ENCODE results near the gene ING5. TPM values are rescaled to one million over a fixed set of nuclear protein-coding genes. Genes with fewer than 3 reads are reported as not detected.

ING5 gene
- total RNA-seq, 1 experiment from 2014 or later = 34.4 TPM

DNA sequence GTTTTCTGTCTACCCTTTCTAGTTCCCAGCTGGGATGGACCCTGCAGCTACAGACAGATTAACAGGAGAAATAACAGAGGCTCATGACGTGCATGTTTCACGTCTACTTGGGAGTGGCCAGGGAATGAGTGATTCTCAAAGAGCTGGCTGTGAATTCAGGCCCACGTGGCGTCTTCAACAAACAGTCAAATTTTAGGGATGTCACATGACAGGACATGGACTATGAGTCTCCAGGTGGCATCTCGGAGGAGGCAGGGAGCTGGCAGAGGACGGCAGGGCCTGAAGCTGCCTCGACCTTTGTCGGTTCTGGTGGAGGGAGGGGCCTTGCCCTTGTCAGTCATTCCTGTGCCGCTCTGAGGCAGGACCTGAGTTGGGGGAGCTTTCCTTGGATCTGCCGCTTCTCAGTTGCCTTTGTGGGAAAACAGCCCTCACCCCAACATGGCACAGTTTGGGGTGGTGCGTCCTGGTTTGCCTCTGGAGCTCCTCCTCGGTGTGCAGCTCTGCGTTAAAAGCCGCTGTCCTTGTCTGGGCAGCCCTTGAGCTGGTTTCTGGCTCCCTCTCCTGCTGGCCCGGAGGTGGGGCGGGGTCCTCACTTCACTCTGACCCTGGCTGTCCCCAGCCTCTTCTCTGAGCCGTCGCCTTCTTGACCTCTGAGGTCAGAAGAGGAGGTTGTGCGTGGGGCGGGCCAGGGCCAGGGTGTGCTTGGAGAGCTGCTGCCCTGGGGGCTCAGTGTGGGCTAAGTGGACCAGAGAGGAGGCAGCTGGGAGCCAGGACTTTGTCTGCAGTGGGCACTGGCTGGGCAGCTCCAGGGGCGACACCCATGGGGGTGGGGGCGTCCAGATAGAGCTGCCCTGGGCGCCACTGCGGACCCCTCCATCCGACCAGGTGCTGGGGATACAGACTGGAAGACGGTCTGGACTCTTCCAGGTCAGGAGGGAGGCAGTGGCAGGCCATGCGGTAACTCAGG is 62.7 kb downstream of the ING5 start:
- no peak overlapping the region for H3K9ac ChIP-seq (ENCODE audit: low read length)
- H3K9me3 ChIP-seq (ENCODE audit: low read length) = peaks cover 3% of the 10 kb centered on the region
- no peaks in the 10 kb centered on the region for H4K20me1 ChIP-seq (ENCODE audit: insufficient read depth, low read depth, low read length)
- H3K4me3 ChIP-seq (ENCODE audit: low read length) = no peak overlapping the region
- H3K9me2 ChIP-seq (replicated peaks; ENCODE audit: insufficient read depth, low read length) = no peaks in the 10 kb centered on the region
- H3K4me1 ChIP-seq (ENCODE audit: low read length) = no peaks in the 10 kb centered on the region
- no peak for DNase-seq
- H3K79me2 ChIP-seq (ENCODE audit: low read length) = no peaks in the 10 kb centered on the region
- H3K27me3 ChIP-seq (ENCODE audit: low read length) = no peaks in the 10 kb centered on the region
- no peak overlapping the region for H3K4me2 ChIP-seq (ENCODE audit: low read depth, low read length, poor library complexity, severe bottlenecking)
- peaks cover 13% of the 10 kb centered on the region for H3K36me3 ChIP-seq (ENCODE audit: insufficient read depth, low read length)
- H3K27ac ChIP-seq (ENCODE audit: low read length) = no peak overlapping the region
- no peak overlapping the region for H2AFZ ChIP-seq (ENCODE audit: low read length)

DNA sequence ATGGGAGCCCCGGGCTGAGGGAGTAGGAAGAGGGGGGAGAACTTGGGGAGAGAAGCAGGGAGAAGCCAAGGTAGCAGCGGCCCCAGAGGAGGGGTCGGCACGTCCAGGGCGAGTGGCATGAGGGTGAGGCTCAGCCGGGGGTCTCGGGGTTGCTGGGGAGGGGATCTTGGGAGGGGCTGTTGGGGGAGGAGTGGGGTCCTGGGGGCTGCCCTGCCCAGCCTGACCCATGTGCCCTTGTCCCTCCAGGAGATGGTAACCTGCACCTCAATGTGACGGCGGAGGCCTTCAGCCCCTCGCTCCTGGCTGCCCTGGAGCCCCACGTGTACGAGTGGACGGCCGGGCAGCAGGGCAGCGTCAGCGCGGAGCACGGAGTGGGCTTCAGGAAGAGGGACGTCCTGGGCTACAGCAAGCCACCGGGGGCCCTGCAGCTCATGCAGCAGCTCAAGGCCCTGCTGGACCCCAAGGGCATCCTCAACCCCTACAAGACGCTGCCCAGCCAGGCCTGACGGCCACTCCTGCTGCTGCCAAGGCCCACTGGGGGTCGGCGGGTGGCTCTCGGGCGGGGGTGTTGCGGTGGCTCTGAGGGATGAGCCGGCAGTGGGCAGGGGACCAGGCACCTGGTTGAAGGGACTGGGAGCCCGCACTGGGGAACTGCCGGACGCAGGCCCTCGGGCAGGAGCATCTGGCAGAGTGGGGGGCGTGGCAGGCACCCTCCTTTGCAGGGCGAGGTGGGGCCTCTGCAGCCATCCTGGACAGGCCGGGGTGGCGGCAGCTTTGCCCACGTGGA is 65.8 kb downstream of the ING5 start:
- Histone ChIP-seq H4K20me1 (ENCODE audit: insufficient read depth, low read depth, low read length) (no peaks in the 10 kb centered on the region; the same call in 1 of the 2 replicates), H3K27ac (ENCODE audit: low read length) (no peak overlapping the region), H3K4me1 (ENCODE audit: low read length) (peaks cover 18% of the 10 kb centered on the region), H3K9me2 (replicated peaks; ENCODE audit: insufficient read depth, low read length) (no peaks in the 10 kb centered on the region), H2AFZ (ENCODE audit: low read length) (no peak overlapping the region), H3K27me3 (ENCODE audit: low read length) (no peaks in the 10 kb centered on the region), H3K4me3 (ENCODE audit: low read length) (no peak overlapping the region), H3K9me3 (ENCODE audit: low read length) (no peaks in the 10 kb centered on the region), H3K36me3 (ENCODE audit: insufficient read depth, low read length) (no peaks in the 10 kb centered on the region), H3K9ac (ENCODE audit: low read length) (no peak overlapping the region), H3K79me2 (ENCODE audit: low read length) (no peaks in the 10 kb centered on the region), H3K4me2 (ENCODE audit: low read depth, low read length, poor library complexity, severe bottlenecking) (no peak overlapping the region)
- DNase-seq = no peak

- Histone ChIP-seq H3K27ac (ENCODE audit: low read length) (no peak overlapping the region), H3K79me2 (ENCODE audit: low read length) (no peaks in the 10 kb centered on the region), H3K9ac (ENCODE audit: low read length) (no peak overlapping the region), H3K27me3 (ENCODE audit: low read length) (no peaks in the 10 kb centered on the region), H3K9me3 (ENCODE audit: low read length) (no peaks in the 10 kb centered on the region), H2AFZ (ENCODE audit: low read length) (no peak overlapping the region), H3K9me2 (replicated peaks; ENCODE audit: insufficient read depth, low read length) (no peaks in the 10 kb centered on the region), H3K36me3 (ENCODE audit: insufficient read depth, low read length) (no peaks in the 10 kb centered on the region), H3K4me2 (ENCODE audit: low read depth, low read length, poor library complexity, severe bottlenecking) (no peak overlapping the region), H3K4me1 (ENCODE audit: low read length) (peaks cover 21% of the 10 kb centered on the region), H3K4me3 (ENCODE audit: low read length) (no peak overlapping the region), H4K20me1 (ENCODE audit: insufficient read depth, low read depth, low read length) (no peaks in the 10 kb centered on the region; the same call in 1 of the 2 replicates)
- DNase-seq = no peak
These were observed 66.4 kb downstream of the ING5 start for GRCh38 chr2:241768251-241768711.

- H3K4me2 ChIP-seq (ENCODE audit: low read depth, low read length, poor library complexity, severe bottlenecking) = no peak overlapping the region
- no peaks in the 10 kb centered on the region for H3K9me2 ChIP-seq (replicated peaks; ENCODE audit: insufficient read depth, low read length)
- no peak overlapping the region for H2AFZ ChIP-seq (ENCODE audit: low read length)
- H3K4me1 ChIP-seq (ENCODE audit: low read length) = peaks cover 21% of the 10 kb centered on the region
- no peaks in the 10 kb centered on the region for H3K27me3 ChIP-seq (ENCODE audit: low read length)
- no peaks in the 10 kb centered on the region for H3K36me3 ChIP-seq (ENCODE audit: insufficient read depth, low read length)
- no peak overlapping the region for H3K27ac ChIP-seq (ENCODE audit: low read length)
- no peaks in the 10 kb centered on the region; the same call in 1 of the 2 replicates for H4K20me1 ChIP-seq (ENCODE audit: insufficient read depth, low read depth, low read length)
- no peak overlapping the region for H3K9ac ChIP-seq (ENCODE audit: low read length)
- H3K79me2 ChIP-seq (ENCODE audit: low read length) = no peaks in the 10 kb centered on the region
- H3K9me3 ChIP-seq (ENCODE audit: low read length) = no peaks in the 10 kb centered on the region
- H3K4me3 ChIP-seq (ENCODE audit: low read length) = no peak overlapping the region
- no peak for DNase-seq
These were observed 67.0 kb downstream of the ING5 start for GRCh38 chr2:241768850-241769249.

GRCh38 chr2:241769819-241770184 is 68.0 kb downstream of the ING5 start:
- H3K36me3 ChIP-seq (ENCODE audit: insufficient read depth, low read length) = no peaks in the 10 kb centered on the region
- no peak overlapping the region for H3K9ac ChIP-seq (ENCODE audit: low read length)
- H3K4me1 ChIP-seq (ENCODE audit: low read length) = peaks cover 21% of the 10 kb centered on the region
- no peaks in the 10 kb centered on the region; the same call in 1 of the 2 replicates for H4K20me1 ChIP-seq (ENCODE audit: insufficient read depth, low read depth, low read length)
- H3K4me3 ChIP-seq (ENCODE audit: low read length) = no peak overlapping the region
- DNase-seq = no peak
- H3K79me2 ChIP-seq (ENCODE audit: low read length) = no peaks in the 10 kb centered on the region
- no peaks in the 10 kb centered on the region for H3K27me3 ChIP-seq (ENCODE audit: low read length)
- H2AFZ ChIP-seq (ENCODE audit: low read length) = no peak overlapping the region
- H3K27ac ChIP-seq (ENCODE audit: low read length) = no peak overlapping the region
- no peaks in the 10 kb centered on the region for H3K9me3 ChIP-seq (ENCODE audit: low read length)
- H3K9me2 ChIP-seq (replicated peaks; ENCODE audit: insufficient read depth, low read length) = no peaks in the 10 kb centered on the region
- H3K4me2 ChIP-seq (ENCODE audit: low read depth, low read length, poor library complexity, severe bottlenecking) = no peak overlapping the region

DNA sequence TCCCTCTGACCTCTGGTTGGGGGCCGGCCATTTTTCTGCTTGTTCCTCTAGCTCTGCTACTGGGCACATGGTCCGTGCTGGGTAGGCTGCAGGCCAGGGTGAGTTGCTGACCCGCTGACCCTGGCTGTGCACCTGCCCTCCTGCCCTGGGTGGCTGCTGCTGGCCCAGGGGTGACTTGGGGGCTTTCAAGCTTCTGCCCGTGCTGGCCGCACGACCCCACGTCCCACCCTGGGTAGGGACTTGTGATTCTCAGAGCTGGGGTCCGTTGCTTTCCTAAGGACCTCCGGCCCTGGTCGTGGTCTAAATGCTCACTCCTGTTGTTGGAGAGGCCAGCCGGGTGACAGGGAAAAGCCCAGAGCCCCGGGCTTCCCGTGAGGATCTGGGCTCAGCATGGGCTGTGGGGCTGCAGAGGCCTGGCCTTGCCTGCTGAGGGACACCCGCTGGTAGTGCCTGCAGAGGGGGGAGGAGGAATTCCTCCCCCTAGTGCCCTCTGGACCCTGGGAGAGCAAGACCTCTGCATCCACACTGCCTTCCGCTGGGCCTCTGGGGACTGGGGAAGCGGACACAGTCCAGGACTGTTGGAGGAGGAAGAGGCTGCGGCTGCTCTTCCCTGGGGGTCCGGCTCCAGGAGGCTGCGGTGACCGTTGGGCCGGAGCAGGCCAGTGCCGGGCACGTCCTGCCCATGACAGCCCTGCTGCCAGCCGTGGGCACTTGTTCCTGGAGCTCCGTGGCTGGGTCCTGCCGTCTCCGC is 68.5 kb downstream of the ING5 start:
- H3K27me3 ChIP-seq (ENCODE audit: low read length) = no peaks in the 10 kb centered on the region
- H4K20me1 ChIP-seq (ENCODE audit: insufficient read depth, low read depth, low read length) = no peaks in the 10 kb centered on the region; the same call in 1 of the 2 replicates
- H2AFZ ChIP-seq (ENCODE audit: low read length) = no peak overlapping the region
- no peak overlapping the region for H3K4me2 ChIP-seq (ENCODE audit: low read depth, low read length, poor library complexity, severe bottlenecking)
- no peak overlapping the region for H3K4me3 ChIP-seq (ENCODE audit: low read length)
- H3K79me2 ChIP-seq (ENCODE audit: low read length) = no peaks in the 10 kb centered on the region
- H3K9ac ChIP-seq (ENCODE audit: low read length) = no peak overlapping the region
- no peaks in the 10 kb centered on the region for H3K9me3 ChIP-seq (ENCODE audit: low read length)
- no peak for DNase-seq
- no peaks in the 10 kb centered on the region for H3K36me3 ChIP-seq (ENCODE audit: insufficient read depth, low read length)
- H3K9me2 ChIP-seq (replicated peaks; ENCODE audit: insufficient read depth, low read length) = no peaks in the 10 kb centered on the region
- peaks cover 21% of the 10 kb centered on the region for H3K4me1 ChIP-seq (ENCODE audit: low read length)
- H3K27ac ChIP-seq (ENCODE audit: low read length) = no peak overlapping the region

DNA sequence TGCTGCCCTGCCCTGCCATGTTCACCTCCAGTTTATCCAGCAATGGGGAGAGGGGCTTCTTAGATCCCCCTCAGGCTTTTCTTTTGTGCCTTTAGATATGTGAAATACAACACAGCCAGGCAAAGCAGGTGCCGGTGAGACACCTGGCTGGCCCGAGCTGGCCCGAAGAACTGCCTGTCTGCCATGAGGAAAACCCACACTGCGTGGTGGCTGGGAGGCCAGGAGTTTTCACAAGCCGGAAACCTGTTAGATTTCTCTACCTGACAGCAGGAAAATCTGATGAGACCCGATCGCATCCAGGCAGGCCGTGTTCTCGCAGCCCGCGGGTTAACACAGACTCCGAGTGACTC is 69.1 kb downstream of the ING5 start:
- no peak overlapping the region for H2AFZ ChIP-seq (ENCODE audit: low read length)
- no peaks in the 10 kb centered on the region for H3K36me3 ChIP-seq (ENCODE audit: insufficient read depth, low read length)
- no peaks in the 10 kb centered on the region; the same call in 1 of the 2 replicates for H4K20me1 ChIP-seq (ENCODE audit: insufficient read depth, low read depth, low read length)
- peaks cover 21% of the 10 kb centered on the region for H3K4me1 ChIP-seq (ENCODE audit: low read length)
- H3K9ac ChIP-seq (ENCODE audit: low read length) = no peak overlapping the region
- no peaks in the 10 kb centered on the region for H3K9me2 ChIP-seq (replicated peaks; ENCODE audit: insufficient read depth, low read length)
- no peaks in the 10 kb centered on the region for H3K79me2 ChIP-seq (ENCODE audit: low read length)
- DNase-seq = no peak
- H3K4me2 ChIP-seq (ENCODE audit: low read depth, low read length, poor library complexity, severe bottlenecking) = no peak overlapping the region
- H3K27me3 ChIP-seq (ENCODE audit: low read length) = no peaks in the 10 kb centered on the region
- H3K27ac ChIP-seq (ENCODE audit: low read length) = no peak overlapping the region
- no peak overlapping the region for H3K4me3 ChIP-seq (ENCODE audit: low read length)
- no peaks in the 10 kb centered on the region for H3K9me3 ChIP-seq (ENCODE audit: low read length)
